ENCODE results near the gene ZNF318. TPM values are rescaled to one million over a fixed set of nuclear protein-coding genes. Genes with fewer than 3 reads are reported as not detected.
"Not testable (repeated sequence)": the region's sequence is repeated elsewhere in the genome, so short reads cannot be mapped to it uniquely, and the experiment has no call there.

The ZNF318 gene
- total RNA-seq, 1 donor from 2014 or later, result 9.8 TPM

- DNase-seq (ENCODE audit: low spot score in 2 of 2) (no peak), FAIRE-seq (no peak)
Measured at GRCh38 chr6:43347444-43347843, 22.0 kb downstream of the ZNF318 start.

- DNase-seq (ENCODE audit: low spot score in 2 of 2) (no peak), FAIRE-seq (no peak)
Measured at GRCh38 chr6:43347021-43347420, 22.4 kb downstream of the ZNF318 start.

- DNase-seq (ENCODE audit: low spot score in 2 of 2); FAIRE-seq: not testable (repeated sequence)
Measured at GRCh38 chr6:43346243-43346642, 23.2 kb downstream of the ZNF318 start.

- DNase-seq (ENCODE audit: low spot score in 2 of 2) (no peak), FAIRE-seq (no peak)
Measured at GRCh38 chr6:43339168-43339567, 30.3 kb downstream of the ZNF318 start.

GRCh38 chr6:43338243-43338642 is 31.2 kb downstream of the ZNF318 start:
- FAIRE-seq (no peak), DNase-seq (ENCODE audit: low spot score in 2 of 2) (no peak)

GRCh38 chr6:43336382-43336781 is 33.1 kb downstream of the ZNF318 start:
- FAIRE-seq (no peak), DNase-seq (ENCODE audit: low spot score in 2 of 2) (no peak)

GRCh38 chr6:43335469-43335868 is 34.0 kb downstream of the ZNF318 start:
- no peak for FAIRE-seq

GRCh38 chr6:43334466-43335095 is 34.9 kb downstream of the ZNF318 start:
- FAIRE-seq (no peak), DNase-seq (ENCODE audit: low spot score in 2 of 2) (peak in 1 of 2 donors; percentile 10)

More at GRCh38 chr6:43335469-43335868, 34.0 kb downstream of the ZNF318 start:
- DNase-seq (ENCODE audit: low spot score in 2 of 2), result no peak

GRCh38 chr6:43331891-43332290 is 37.6 kb downstream of the ZNF318 start:
- FAIRE-seq, result no peak

GRCh38 chr6:43331470-43331869 is 38.0 kb downstream of the ZNF318 start:
- FAIRE-seq, result no peak
- DNase-seq (ENCODE audit: low spot score in 2 of 2), result no peak

More at GRCh38 chr6:43331891-43332290, 37.6 kb downstream of the ZNF318 start:
- no peak for DNase-seq (ENCODE audit: low spot score in 2 of 2)

- FAIRE-seq (no peak), DNase-seq (ENCODE audit: low spot score in 2 of 2) (no peak)
Measured at GRCh38 chr6:43328528-43328927, 40.9 kb downstream of the ZNF318 start.

- DNase-seq (ENCODE audit: low spot score in 2 of 2) (no peak), FAIRE-seq (no peak)
Measured at GRCh38 chr6:43325876-43326275, 43.6 kb downstream of the ZNF318 start.

- no peak for FAIRE-seq
- DNase-seq (ENCODE audit: low spot score in 2 of 2), result no peak
Measured at GRCh38 chr6:43318011-43318410, 51.4 kb downstream of the ZNF318 start.

GRCh38 chr6:43313813-43314212 is 55.6 kb downstream of the ZNF318 start:
- no peak for DNase-seq (ENCODE audit: low spot score in 2 of 2)
- FAIRE-seq, result no peak

GRCh38 chr6:43311666-43312065 is 57.8 kb downstream of the ZNF318 start:
- no peak for FAIRE-seq

GRCh38 chr6:43310624-43311023 is 58.8 kb downstream of the ZNF318 start:
- DNase-seq (ENCODE audit: low spot score in 2 of 2), result no peak
- no peak for FAIRE-seq

More at GRCh38 chr6:43311666-43312065, 57.8 kb downstream of the ZNF318 start:
- DNase-seq (ENCODE audit: low spot score in 2 of 2), result no peak

GRCh38 chr6:43310134-43310533 is 59.3 kb downstream of the ZNF318 start:
- DNase-seq (ENCODE audit: low spot score in 2 of 2), result no peak
- no peak for FAIRE-seq

GRCh38 chr6:43308990-43309477 is 60.4 kb downstream of the ZNF318 start:
- FAIRE-seq (no peak), DNase-seq (ENCODE audit: low spot score in 2 of 2) (no peak)

GRCh38 chr6:43308101-43308989 is 61.1 kb downstream of the ZNF318 start, which contains the start of gene CRIP3:
Gene CRIP3, minus strand, starts transcription at chr6:43308826. Its CDS starts 34 bp downstream, at chr6:43308792.
- DNase-seq (ENCODE audit: low spot score in 2 of 2) (no peak), FAIRE-seq (no peak)

GRCh38 chr6:43307451-43308100 is 61.9 kb downstream of the ZNF318 start:
- FAIRE-seq (no peak), DNase-seq (ENCODE audit: low spot score in 2 of 2) (no peak)

- DNase-seq (ENCODE audit: low spot score in 2 of 2) (no peak), FAIRE-seq (no peak)
Measured at GRCh38 chr6:43306086-43306485, 63.4 kb downstream of the ZNF318 start.

Data from frontal cortex (tissue), 4 donors.